Activated CD8-positive, alpha-beta memory T cell treated with anti-CD3 and anti-CD28 coated beads for 1 hour (primary cell): ENCODE results near the gene ZBTB16.

Experiments used
- DNase-seq, 2 donors: peaks; one replicate each; pipeline ENCODE4 v3.0.0-alpha.2; 2020; ENCODE audit warnings: low read depth in 1 of 2; ENCODE audit errors: extremely low read depth in 1 of 2

Gene ZBTB16

DNA sequence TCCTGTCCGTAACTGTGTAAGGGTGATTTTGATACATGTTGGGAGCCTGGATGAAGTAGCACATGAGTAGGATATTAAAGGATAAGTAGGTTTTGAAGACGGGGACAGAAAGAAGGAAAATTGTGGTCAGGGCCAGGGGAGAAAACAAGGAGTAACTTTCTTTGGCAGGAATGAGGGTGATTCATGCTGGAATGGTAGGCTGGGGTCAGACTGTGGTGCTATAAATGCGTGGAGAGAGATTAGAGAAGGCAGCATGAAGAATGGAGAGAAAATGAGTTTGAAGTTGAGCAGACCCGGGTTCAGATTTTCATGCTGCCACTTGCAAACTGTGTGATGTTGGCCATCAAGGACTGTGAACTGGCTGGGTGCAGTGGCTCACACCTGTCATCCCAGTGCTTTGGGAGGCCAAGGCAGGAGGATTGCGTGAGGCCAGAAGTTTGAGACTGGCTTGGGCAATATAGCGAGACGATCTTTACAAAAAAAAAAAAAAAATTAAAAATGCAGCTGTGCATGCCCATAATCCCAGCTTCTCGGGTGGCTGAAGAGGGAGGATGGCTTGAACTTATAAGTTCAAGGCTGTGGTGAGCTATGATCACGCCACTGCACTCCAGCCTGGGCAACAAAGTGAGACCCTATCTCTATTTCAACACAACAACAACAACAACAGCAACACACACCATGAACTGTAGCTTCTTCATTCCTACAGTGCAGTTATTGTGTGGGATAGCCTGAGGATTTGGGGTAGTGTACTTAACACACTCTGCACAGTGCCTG lies 22.3 kb downstream of the ZBTB16 start:
- no peak for DNase-seq

DNA sequence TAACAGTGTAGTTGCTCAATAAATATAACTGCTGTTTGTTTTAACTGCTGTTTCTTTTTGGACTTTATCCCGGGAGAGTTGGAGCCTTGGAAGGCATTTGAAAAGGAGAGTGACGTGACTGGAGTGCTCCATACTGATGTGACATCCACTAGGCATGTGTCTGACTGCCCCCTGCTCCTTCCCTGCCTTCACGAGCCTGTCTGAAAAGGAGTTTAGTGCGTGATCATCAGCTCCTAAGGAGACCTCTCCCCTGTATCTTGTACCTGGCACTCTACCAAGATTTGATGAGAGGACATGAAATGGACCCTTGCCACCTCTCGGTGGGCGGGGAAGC lies 22.9 kb downstream of the ZBTB16 start:
- no peak for DNase-seq

DNA sequence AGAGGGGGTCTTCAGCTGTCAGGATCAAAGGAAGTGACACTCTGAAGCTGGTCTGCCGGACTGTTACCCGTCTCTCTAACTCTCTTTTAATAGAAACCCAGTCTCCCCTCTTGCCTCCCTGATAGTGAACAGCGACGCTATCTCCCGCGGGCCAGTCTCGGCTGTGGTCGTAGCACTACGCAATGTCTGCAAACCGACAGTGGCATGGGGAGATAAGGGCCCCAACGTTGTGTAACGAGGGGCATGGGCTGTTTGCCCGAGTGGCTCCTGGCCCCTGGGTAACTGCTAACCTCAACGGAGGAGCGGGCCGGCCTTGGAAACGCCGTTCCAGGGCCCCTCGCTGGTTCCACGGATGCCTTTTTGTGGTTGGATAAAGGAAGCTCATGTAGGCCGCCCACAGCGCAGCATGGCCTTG lies 23.3 kb downstream of the ZBTB16 start:
- no peak for DNase-seq

DNA sequence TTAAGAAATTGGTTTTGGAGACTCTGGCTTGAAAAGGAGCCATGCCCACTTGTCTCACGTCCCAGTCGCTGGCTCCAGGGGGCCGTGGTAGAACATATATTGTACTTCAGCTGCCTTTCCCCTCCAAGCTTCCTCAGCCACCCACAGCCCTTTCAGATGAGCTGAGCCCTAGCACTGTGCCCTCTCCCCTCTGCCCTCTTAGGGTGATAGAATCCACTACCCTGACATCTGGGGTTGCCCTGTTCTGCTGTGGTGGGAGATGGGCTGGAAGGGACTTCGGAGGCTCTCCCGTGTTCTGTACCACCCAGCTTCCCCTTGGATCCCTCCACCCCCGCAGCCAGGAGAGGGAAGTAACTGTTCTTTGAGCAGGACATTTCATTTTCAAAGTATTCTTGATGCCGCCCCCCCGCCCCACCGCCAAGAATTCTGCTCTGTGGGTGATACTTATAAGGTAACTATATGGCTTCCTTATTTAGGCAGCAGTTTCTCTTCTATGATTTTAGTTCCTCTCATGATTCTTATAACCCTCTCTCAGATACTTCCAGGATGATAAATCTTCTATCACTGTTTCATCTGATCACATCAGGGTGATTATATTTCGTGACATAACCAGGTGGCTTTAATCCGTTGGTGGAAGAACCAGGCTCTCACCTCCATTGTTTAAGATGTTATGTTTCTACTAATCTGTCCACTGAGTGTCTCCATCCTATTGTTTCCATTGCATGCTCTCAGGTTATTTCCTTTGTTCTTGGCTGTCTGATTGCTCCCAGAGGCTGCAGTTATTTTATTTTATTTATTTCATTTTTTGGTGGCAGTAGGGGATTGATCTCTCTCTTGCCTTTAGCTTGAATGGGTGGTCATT lies 24.1 kb downstream of the ZBTB16 start:
- no peak for DNase-seq

DNA sequence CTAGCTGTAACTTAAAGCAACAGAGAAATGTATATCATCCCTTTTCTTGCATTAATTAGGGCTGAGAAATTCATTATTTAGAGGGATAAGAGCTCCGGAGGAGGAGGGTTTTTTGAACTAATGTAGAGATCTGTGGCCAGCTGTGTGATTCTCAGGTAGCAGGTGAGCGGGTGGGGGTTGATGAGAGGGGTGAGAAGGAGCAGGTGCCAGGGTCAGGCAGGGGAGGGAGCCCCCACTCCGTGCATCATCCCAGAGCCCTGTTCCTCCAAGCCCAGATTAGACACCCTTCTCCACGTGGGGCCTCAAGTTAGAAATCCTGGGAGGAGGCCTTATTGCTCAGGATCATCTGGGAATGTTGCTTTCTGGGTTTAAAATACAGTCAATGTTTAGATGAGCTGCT lies 24.9 kb downstream of the ZBTB16 start:
- no peak for DNase-seq

DNA sequence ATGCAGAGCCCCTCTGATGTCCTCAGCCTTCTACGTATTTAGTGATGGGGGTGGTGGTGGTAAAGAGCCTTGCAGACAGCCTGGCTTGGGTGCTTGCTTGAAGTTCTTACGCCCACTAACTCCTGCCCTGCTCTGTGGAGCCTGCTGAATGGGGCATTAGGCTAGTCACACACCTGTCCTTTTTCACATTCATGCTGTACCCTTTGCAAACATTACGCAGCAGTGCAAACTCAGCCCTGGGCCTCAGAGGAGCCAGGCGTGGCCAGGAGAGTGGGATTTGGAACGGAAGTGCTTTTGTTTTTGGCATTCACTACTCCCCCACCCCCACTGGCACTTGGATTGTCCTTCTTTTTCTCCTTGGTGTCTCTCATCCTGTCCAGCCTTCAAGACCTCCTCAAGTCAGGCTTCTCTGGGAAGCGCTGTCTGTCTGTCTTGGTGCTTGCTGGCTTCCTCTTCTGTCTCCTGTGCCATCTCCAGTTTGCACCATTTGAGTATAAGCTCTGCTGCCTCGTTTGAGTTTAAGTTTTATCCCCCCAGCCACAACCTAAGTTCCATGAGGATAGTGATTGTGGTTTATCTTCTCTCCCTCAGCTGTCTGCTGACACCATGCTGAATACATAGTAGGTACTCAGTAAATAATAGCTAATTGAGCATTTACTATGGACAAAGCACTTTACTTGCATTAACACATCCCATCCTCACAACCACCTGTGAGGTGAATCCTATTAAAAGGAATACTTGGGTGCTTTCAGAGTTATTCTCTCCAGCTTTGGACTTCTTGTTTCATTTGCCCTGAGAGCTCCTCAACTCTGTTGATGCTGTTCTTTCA lies 26.7 kb downstream of the ZBTB16 start:
- DNase-seq: no peak

DNA sequence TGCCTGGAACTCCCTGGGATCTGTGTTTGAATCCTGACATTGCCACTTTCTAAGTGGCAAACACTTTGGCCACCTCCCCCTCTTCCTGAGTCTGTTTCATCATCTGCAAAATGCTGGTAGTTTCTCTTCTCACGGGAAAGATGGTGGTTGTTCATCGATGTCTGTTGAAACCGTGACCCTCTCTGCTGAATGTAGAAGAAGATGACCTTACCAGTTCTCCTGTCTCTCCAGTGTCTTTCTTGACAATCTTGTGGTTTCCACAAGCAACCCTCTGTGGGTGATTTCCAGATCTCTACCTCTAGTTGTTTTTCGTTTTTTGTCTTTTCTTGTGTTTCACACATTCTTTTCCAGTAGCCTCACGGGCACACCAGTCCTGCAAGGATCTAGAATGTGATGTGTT lies 27.5 kb downstream of the ZBTB16 start:
- DNase-seq: no peak

DNA sequence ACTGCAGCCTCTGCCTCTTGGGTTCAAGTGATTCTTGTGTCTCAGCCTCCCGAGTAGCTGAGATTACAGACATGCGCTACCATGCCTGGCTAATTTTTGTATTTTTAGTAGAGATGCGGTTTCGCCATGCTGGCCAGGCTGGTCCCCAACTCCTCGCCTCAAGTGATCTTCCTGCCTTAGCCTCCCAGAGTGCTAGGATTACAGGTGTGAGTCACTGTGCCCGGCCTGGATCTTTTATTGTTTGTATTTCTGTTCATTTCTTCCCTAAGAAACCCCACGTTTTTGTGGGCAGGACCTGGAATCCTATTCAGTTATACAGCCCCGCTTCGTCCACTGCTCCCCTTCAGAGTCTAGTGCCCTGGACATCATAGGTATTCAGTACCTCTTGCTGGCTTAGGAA lies 28.7 kb downstream of the ZBTB16 start:
- no peak for DNase-seq

DNA sequence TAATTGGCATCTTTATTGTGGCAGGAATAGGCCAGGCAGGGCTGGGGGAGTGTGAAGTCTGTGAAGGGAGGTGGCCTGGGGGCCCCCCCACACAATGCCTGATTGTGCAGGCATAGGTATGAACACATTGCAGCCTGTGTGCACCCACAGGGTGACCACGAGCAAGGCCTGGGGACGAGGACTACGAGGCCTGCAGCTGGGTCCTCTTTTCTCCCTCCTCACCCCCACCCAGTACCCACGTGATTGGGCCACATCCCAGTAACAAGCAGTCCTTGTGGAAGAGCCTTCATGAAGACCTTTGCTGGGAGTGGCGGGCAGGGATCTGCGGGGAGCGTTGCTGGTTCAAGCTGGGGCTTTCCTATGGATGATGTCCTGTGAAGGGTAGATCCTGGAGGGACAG lies 29.3 kb downstream of the ZBTB16 start:
- DNase-seq: no peak

DNA sequence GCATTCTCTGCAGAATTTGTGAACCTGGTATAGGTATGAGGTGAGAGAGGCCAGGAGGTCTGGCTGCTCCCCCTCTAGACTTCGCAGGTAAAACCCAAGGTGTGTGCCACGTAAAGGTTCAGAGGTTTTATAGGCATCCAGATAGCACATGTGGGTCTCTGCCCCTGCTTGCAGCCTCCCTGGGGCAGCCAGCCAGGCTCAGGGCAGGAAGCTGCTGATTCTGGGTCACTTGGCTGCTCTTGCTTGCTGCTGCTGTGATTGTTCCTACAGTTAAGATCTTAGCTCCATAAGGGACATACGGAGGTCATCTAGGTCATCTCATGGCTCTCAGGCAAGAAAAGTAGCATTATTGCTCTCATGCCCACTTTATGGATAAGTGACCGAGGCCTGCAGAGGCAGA lies 30.2 kb downstream of the ZBTB16 start:
- no peak for DNase-seq

DNA sequence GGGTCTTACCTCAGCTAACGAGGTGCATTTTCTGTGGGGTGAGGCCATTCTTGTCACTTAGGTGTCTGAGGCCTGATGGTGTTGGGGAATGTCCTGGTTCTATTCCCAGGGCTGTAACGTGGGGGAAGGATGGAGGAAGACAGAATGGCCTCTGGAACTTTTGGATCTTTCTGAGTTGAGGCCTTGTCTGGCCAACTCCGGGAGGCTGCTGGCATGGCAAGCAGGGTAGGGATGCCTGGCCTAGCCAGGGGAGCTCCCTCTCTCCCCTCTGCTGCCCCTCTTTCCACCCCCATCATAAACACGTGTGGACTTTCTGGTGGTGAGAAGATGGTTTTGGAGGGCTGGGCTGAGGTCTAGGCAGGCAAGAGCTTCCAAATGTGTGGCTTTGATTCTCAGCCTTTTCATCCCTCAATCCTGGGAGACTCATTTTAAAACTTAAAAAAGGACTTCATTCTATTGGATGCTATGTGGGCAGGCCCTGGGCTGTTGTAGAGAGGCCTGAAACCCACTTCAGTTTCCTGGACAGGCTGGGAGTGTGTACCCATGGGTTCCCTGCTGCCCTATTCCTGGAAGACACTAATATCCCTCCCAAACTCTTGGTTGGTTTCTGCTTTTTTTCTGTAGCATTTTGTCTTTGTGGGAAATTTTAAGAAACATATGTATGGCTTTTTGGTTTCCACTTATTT lies 30.9 kb downstream of the ZBTB16 start:
- no peak for DNase-seq

DNA sequence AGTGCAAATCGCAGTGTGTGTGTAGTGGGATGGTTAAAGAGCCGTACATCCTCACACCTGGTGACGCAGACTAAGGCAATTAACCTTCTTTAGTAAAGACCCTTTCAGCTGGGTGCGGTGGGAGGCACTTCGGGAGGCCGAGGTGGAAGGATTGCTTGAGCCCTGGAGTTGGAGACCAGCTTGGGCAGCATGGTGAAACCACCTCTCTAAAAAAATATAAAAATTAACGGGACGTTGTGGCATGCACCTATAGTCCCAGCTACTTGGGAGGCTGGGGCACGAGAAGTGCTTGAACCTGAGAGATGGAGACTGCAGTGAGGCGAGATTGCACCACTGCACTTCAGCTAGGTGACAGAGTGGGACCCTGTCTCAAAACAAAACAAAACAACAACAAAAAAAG lies 31.5 kb downstream of the ZBTB16 start:
- DNase-seq: no peak

DNA sequence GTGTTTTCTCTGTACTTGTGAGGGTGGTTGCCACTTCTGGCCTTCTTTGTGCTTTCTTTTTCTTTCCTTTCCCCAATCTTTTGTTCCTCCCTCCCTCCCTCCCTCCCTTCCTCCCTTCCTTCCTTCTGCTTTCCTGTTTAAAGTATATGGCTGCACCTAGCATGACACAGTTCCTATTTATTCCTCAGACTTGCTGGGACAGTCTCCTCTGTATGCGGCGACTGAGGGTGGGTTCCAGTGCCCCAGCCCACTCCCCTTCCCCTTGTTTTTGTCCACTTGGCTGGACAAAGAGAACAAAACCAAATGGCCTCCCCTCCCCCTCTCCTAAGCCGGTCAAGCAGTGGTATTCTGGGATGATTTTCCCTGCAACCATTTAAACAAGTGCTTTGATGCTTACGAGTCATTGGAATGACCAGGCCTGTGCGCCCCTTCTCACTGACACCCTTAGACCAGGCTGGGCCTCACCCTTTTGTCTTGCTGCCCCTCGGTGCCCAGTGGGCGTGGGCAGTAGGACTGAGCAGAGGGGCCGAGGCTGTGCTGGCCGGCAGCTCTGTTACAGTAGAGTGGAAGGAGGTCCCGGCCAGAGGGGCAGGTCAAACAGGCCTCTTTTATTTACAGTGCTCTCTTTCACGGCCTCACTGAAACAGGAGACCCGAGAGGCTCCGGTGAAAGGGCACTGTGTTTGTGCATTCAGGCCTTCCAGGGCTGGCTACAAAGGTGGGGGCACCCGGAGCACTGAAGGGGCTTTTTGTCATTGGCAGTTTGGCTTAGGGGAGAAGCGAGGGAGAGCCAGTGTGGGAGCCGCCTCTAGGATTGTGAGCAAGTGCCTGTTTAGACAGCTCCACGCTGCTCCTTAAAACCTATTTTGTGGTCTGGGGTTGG lies 32.2 kb downstream of the ZBTB16 start:
- no peak for DNase-seq

DNA sequence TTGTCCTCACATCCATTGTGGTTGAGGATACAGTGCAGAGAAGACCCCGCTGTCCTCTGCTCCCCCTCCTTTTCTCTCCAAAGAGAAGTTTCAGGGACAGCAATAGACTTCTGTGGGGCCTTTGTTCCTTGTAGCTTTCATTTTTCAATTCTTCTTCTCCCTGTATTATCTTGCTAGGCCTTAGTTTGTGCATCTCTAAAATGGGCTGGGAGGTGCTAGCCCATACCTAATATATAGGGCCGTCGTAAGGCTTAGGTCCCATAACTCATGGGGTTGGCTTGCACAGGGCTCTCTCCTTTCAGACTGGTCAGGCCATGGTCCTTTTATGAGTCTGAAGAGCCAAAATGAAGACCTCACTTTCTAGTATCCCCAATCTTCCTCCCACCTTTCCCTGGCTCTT lies 33.0 kb downstream of the ZBTB16 start:
- no peak for DNase-seq

DNA sequence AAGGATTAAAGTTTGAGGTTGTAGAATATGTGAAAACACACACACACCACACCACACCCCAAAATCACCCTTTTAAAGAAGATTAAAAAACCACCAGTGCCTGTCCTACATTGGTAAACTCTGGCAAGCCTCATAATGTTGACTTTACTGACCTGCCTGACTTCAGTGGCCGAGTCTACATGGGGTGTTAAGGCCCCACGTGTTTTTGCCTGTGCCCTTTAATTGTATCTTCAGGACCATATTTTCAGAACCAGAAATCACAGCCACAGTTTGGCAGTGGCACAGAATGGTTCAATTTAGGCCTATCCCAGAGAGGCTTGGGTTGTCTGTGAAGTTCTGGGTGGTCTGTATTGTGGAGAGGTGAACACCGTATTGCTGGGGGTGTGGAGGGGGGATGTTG lies 33.4 kb downstream of the ZBTB16 start:
- DNase-seq: no peak

DNA sequence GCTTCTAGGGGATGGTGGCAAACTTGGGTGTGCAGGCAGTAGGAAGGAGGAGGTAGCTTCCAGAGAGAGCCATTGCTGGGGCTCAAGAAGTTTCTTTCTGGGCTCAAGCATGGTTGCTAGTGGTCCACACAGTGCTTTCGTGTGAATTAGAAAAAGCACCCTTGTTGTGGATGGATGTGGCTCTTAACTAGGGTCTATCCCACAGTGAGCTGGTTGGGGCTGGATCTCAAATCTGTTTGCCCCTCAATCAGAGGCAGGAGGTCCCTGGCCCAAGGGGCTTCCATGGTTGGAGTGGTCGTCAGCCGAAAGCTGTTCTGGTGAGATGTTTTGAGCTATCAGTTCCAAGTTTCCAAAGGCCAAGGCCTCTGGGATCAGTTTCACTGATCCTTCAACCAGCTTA lies 35.0 kb downstream of the ZBTB16 start:
- no peak for DNase-seq

DNA sequence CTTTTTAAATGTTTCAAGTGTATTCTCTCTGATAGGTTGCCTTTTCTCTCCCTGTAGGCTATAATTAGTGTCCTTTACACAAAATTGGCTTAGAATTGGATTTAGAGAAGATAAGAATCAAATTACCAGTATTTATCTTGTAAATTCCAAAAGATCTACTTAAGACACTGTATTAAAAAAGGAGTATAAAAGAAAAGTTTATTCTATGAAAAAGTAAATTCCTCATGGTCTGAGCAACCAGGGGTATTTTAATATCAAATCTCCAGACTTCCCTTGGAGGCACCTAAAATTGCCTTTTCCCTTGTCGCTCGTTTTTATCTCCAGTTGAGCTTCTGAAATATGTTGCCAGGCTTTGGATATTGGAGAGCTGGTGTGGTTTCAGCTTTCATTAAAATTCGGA lies 36.4 kb downstream of the ZBTB16 start:
- DNase-seq: no peak

DNA sequence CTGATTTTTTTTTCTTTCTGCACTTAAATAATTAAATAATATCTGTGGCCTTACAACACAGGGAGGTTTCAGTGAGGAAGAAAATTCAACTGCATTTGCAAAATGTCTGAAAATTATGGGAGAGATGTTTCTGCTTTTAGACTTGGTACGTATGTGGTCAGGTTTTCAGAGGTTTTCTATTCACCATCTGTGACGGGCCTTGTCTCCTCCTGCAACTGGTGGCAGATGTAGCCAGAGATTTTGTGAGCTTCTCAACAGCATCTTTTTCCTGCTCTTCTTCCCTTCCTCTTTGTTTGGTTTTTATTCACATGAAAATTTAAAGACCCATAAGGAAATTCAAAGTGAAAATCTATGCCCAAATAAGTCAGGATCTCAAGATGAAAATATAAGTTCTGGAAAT lies 38.3 kb downstream of the ZBTB16 start:
- no peak for DNase-seq

DNA sequence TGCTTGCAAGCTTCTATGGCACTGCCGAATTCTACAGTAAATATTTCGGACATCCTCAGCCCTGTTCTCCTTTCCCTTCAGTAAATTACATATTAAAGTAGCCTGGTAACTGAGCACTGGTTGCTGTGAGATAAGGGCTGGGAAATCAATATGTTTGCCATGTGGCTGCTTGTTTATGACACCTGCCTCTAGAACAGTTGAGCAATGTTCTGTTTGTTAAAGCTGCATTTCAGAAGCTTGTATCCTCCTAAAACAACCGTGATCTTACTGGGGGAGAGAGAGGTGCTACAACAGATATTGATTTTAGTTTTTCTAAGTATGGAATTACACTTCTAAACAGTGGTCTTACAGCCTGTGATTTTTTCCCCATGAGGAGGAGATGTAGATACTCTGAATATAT lies 39.4 kb downstream of the ZBTB16 start:
- no peak for DNase-seq
